GM21825 (cell line): Measurements from ENCODE around the gene SLC23A2.
"Not testable (repeated sequence)": the region's sequence is repeated elsewhere in the genome, so short reads cannot be mapped to it uniquely, and the experiment has no call there.

Source experiments
- ATAC-seq: cut with Tn5 transposase; IDR thresholded peaks from one replicate; pipeline ENCODE4 v1.9.1; 2021; ENCODE audit warnings: mild to moderate bottlenecking, moderate library complexity; ENCODE audit not compliant: unreplicated experiment

The SLC23A2 gene

GRCh38 chr20:5001174-5002076 lies at the start of gene SLC23A2:
Gene SLC23A2, minus strand, starts transcription at chr20:5001510. Its CDS starts 68,948 bp downstream, at chr20:4932562.
- ATAC-seq: peak; percentile 53

GRCh38 chr20:5046656-5047339 lies 45.5 kb upstream of the SLC23A2 start:
- no peak for ATAC-seq

DNA sequence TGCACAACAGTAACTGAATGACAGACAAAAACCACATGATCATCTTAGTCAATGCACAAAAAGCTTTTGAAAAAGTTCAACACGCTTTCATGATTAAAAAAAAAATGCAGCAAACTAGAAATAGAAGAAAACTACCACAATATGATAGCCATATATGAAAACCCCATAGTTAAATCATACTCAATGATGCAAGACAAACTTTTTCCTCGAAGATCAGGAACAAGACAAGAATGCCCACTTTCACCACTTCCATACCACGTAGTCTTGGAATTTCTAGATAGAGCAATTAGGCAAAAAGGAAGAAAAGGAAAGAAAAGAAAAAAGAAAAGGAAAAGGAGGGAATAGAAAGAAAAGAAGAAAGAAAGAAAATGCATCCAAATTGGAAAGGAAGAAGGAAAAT lies 44.6 kb upstream of the SLC23A2 start:
- no peak for ATAC-seq

DNA sequence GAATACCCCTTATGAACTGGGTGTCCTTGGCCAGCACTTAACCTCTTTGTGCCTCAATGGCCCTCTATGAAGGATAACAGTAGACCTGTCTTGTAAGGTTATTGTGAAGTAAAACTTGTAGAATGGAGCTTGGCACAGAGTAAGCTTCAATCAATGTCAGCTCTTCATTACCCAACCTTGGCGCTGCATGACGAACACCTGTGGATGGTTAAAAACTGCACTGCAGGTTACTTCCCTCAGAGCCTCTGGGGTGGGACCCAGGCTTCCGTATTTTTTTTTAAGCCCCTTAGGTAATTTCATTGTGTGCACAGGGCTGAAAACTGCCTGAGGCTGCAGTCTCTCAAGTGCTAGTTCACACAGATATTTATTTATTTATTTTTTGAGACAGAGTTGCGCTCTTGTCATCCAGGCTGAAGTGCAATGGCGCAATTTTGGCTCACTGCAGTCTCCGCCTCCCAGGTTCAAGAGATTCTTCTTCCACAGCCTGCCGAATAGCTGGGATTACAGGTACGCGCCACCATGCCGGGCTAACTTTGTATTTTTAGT lies 42.8 kb upstream of the SLC23A2 start:
- ATAC-seq: no peak

DNA sequence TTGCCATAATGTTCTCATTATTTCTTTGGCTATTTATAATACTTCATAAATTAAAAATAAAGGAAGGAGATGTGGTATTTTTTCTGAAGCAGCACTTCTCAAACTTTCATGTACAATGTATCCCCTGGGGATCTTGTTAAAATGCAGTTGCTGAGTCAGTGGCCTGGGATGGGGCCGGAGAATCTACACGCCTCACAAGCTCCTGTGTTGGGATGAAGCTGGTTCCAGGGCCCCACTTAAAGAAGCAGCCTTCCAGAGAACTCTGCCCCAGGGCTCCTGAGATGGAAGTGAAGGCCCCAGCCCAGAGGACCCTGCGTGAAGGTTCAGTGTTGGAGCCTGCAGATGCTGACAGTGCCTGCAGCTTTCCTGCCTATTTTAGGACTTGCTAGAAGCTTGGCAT lies 40.1 kb upstream of the SLC23A2 start:
- no peak for ATAC-seq

DNA sequence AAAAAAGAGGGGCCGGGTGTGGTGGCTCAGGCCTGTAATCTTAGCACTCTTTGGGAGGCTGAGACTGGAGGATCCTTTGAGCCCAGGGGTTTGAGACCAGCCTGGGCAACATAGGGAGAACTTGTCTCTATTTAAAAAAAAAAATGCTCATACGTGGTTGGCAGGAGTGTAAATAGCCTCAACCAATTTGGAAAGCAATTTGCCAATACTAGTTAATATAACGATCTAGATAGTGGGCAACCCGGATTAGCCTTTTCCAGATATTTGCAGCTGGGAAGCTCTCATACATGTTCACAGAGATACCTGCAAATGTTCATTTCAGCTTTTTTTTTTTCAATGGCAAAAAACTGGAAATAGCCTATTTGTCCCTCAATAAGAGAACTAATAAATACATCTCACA lies 39.0 kb upstream of the SLC23A2 start:
- ATAC-seq: no peak

- ATAC-seq: no peak
Measured at GRCh38 chr20:5039889-5040288, 38.6 kb upstream of the SLC23A2 start.

DNA sequence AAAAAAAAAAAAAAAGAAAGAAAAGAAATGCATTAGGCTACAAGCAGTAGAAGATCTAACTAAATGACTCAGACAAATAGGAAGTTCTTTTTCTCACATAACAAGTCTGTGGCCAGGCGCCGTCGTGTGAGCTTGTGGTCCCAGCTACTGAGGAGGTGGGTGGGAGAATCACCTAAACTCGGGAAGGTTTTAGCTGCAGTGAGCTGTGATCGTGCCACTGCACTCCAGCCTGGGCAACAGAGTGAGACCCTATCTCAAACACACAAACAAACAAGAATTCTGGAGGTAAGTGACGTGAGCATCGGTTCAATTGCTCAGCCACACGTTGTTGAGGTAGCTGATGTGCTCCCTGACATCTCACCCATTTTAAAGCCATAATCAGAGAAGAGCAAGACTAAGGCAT lies 37.9 kb upstream of the SLC23A2 start:
- ATAC-seq: no peak

DNA sequence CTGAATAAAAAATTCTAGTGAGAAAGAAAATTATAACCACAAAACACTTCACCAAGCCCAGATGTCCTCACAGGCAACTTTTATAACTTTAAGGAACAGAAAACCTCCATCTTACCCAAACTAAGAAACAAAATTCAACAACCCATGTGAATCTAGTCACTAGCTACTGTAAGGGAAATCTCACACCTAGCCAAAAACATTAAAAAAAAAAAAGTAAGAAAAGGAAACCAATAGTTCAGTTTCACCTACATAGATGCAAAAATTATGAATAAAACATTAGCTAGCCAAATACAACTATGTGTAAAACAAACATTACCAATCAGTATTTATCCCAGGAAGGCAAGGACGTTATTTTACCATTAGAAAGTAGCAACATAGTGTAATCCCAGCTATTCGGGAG lies 35.5 kb upstream of the SLC23A2 start:
- ATAC-seq: no peak

GRCh38 chr20:5035518-5035917 lies 34.2 kb upstream of the SLC23A2 start:
- ATAC-seq: not testable (repeated sequence)

- ATAC-seq: no peak
Measured at GRCh38 chr20:5033566-5033965, 32.3 kb upstream of the SLC23A2 start.

DNA sequence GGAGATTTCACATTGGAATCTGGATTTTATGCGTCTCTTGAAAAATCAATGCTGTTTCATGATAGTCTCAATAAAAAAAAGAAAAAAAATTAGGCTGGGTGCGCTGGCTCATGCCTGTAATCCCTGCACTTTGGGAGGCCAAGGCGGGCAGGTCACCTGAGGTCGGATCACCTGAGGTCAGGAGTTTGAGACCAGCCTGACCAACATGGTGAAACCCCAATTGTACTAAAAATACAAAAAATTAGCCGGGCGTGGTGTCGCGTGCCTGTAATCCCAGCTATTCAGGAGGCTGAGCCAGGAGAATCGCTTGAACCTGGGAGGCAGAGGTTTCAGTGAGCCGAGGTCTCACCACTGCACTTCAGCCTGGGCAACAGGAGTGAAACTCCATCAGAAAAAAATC lies 30.4 kb upstream of the SLC23A2 start:
- not testable (repeated sequence) for ATAC-seq

GRCh38 chr20:5031206-5031557 lies 29.9 kb upstream of the SLC23A2 start:
- no peak for ATAC-seq

DNA sequence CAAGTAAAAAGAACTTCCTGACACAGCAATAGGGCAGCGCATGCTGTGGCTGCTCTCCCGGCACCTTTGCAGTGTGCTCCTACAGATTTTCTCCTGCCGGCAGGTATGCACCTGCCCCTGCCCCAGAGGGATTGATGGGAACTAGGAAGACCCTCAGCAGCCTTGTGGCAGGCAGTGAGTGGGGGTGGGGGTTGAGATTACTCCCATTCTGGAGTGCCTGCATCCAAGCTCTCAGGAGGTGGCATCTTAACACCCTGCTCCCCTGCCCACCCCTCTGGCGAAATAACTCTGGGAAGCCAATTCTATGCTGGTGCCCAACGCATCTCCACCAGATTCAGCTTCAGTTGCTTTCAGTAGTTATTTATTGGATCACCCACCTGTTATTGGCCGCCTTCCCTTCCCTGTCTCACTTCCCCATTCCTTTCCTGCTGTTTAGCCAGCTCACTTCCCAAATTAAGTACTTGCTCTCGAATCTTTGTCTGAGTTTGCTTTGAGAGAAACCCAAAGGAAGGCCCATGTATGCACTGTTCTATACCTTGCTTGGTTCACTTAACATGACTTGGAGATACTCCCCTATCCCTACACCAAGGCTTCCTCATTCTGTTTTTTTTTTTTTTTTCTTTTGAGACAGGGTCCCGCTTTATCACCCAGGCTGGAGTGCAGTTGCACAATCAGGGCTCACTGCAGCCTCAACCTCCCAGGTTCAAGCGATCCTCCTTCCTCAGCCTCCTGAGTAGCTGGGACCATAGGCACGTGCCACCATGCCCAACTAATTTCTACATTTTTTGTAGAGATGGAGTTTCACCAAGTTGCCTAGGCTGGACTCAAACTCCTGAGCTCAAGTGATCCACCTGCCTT lies 29.3 kb upstream of the SLC23A2 start:
- ATAC-seq: no peak

DNA sequence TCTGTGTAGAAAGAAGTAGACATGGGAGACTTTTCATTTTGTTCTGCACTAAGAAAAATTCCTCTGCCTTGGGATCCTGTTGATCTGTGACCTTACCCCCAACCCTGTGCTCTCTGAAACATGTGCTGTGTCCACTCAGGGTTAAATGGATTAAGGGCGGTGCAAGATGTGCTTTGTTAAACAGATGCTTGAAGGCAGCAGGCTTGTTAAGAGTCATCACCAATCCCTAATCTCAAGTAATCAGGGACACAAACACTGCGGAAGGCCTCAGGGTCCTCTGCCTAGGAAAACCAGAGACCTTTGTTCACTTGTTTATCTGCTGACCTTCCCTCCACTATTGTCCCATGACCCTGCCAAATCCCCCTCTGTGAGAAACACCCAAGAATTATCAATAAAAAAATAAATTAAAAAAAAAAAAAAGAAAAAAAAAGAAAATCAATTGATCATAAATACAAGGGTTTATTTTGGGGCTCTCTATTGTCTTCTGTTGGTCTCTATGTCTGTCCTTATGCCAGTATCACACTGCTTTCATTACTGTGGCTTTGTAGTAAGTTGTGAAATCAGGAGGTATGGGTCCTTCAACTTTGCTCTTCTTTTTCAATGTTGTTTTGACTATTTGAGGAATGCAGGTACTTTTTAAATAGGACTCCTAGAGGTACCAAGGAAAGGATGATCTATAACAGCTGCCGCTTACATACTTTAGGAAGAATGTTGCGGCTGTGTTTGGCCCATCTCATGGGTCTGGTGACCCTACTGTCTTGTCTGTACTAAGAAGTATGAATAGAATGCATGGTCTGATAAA lies 27.1 kb upstream of the SLC23A2 start:
- not testable (repeated sequence) for ATAC-seq

DNA sequence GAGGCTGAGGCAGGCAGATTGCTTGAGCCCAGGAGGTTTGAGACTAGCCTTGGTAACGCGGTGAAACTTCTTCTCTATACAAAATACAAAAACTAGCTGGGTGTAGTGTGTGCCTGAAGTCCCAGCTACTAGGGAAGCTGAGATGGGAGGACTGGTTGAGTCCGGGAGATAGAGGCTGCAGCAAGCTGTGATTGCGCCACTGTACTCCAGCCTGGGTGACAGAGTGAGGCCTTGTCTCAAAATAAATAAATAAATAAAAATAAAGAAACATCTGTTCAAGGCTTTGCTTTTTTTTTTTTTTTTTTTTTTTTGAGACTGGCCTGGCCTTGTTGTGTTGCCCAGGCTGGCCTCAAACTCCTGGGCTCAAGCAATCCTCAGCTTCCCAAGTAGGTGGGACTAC lies 23.7 kb upstream of the SLC23A2 start:
- ATAC-seq: no peak

DNA sequence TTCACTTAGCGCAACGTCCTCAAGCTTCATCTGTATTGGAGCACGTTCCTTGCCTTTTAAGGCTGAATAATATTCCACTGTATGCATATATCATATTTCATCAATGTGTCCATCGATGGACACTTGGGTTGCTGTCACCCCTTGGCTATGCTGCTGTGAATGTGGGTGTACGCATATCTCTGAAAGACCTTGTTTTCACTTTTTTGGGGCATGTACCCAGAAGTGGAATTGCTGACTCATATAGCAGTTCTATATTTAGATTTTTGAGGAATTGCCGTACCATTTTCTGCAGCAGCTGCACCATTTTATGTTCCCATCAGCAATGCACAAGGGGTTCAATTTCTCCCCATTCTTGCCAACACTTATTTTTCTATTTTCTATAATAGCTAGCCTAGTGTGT lies 22.8 kb upstream of the SLC23A2 start:
- no peak for ATAC-seq

DNA sequence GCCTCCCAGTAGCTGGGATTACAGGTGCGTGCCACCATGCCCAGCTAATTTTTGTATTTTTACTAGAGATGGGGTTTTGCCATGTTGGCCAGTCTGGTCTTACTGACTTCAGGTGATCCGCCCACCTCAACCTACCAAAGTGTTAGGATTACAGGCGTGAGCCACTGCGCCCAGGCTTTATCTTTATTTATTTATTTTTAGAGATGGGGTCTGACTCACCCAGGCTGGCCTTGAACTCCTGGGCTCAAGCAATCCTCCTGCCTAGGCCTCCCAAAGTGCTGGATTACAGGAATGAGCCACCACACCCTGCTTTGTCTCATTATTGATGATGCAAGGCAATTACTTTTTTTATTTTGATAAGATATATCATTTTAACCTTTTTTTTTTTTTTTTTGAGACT lies 21.9 kb upstream of the SLC23A2 start:
- not testable (repeated sequence) for ATAC-seq

- no peak for ATAC-seq
Measured at GRCh38 chr20:5020760-5021159, 19.4 kb upstream of the SLC23A2 start.
